GM12874 (cell line): ENCODE measurements around the gene CIITA.

ENCODE experiments used
- CTCF ChIP-seq: IDR thresholded peaks from 2 replicates; pipeline ENCODE4 v1.5.1; 2011; ENCODE audit warnings: low read depth, mild to moderate bottlenecking, control low read depth, low read length, moderate library complexity; ENCODE audit not compliant: insufficient read depth

Gene CIITA

GRCh38 chr16:10834766-10835165, 42.2 kb upstream of the CIITA start:
- TF ChIP-seq CTCF: no peak

DNA sequence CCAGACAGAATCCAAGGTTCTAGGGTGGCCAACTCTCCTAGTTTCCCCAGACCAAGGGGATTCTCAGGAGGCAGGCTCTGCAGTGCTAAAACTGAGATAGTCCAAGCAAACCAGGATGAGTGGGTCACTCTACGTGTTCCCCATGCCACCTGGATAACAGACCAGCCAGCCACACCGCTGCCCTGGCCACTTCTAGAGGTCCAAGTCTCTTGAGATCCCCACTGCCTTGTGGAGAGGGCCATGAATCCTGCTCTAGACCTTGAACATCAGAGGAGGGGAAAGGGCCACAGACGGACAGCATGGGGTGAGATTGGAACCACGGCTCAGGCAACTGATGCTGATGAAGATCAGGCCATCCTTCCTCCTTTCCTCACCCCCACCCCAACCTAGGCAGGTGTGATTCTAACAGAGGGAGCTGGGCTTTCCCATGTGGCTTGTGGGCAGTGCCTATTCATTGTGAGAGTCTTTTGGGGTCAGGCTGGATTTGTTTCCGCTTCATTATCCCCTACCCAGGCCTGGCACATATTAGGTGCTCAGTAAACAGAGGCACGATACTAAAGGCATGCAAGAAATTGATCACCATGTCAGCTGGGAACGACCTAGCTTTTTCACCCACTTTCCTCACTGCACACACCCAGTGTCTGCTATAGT, 41.6 kb upstream of the CIITA start:
- TF ChIP-seq CTCF: no peak

DNA sequence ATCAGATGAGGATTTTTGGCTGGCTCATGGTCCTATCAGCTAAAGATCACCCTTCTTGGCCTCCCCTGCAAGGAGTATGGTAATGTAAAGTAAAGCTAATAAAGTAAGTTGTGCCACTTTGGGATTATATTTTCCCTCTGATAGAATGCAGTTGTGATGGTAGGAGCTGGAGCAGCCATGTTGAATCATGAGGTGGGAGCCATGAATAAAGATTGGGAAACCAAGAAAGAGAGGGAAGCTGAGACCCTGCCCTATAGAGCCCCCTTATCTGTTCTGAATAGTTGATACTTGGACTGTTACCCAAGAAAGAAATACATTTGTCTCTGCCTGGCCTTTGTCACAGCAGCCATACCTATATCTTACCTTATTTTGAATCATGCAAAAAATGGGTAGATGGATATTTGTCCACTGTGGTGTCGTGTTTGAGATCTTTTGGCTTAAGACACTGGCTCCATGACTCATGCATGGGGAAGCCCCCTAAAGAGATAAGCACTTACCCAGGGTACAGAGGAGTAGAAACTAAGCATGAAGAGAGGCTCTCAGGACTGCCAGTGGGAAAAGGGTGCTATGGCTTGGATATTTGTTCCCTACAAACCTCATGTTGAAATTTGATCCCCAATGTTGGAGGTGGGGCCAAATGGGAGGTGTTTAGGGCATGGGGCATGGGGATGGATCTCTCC, 40.7 kb upstream of the CIITA start:
- no peak for TF ChIP-seq CTCF

GRCh38 chr16:10838621-10839278, 38.3 kb upstream of the CIITA start:
- no peak for TF ChIP-seq CTCF

DNA sequence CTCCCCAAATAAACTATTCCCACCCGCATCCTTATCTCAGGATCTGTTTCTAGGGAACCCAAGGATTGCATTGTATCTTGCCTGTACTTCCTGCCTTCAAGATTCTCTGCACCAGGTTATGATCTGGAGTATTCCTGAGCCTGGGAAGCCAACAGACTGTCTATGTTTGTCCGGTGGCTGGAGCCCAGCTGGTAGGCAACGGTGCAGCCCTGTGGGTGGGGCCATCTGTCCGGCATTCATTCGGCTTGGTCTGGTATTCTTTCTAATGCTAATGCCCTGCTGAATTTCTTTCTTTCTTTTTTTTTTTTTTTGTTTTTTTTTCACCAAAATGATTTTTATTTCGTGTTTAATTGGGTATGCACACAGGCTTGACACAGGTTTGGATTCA, 37.7 kb upstream of the CIITA start:
- no peak for TF ChIP-seq CTCF

DNA sequence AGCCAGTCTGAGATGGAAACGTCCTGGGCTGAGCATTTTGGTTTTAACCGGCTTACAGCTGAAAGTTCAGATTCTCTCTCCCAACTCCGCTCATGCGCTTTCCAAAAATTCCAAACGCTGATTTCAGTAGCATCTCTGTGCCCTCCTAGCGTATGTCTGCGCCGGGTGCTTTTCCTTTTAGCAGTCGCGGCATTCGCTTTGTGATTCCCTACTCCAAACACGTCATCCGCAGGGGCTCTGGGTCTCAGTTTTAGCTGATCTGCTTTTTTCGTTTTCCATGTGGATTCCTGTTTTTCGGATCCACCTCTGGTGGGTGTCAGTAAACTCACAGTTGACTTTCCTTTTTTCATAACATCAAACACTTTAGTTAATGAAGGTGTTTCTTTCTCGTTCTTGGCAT, 36.3 kb upstream of the CIITA start:
- TF ChIP-seq CTCF: no peak

DNA sequence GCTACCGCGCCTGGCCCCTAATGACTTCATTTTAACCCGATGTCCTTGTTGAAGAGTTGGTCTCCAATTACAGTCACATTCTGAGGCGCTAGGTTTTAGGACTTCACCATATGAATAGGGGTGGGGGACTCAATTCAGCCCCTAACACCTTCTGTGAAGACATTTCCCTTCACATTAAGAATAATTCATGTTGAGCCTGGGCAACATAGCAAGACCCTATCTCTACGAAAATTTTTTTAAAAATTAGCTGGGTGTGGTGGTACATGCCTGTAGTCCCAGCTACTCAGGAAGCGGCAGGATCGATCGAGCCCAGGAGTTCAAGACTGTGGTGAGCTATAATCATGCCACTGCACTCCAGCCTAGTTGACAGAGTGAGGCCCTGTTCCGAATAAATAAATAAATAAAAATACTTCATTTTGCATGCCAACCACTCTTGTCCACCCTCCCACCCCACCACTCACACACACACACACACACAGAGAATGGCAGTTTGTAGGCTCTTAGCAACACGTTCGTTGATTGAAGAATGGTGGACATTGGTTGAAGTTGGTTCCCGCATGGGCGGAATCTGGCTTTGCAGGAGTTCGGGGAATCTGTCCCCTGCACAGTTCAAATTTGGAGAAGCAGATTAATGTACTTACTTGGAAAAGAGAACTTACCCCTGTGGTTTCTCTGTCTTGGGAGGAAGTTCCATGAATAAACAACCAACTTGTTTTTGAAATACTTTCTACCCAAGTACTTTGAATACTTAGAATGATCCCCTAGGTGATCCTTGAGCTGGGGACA, 30.6 kb upstream of the CIITA start:
- no peak for TF ChIP-seq CTCF
